ENCODE measurements around the gene RNF214.
"Not testable (repeated sequence)": the region's sequence is repeated elsewhere in the genome, so short reads cannot be mapped to it uniquely, and the experiment has no call there.

RNF214 gene

GRCh38 chr11:117197516-117198456 is 34.7 kb upstream of the RNF214 start:
- no peak for DNase-seq (ENCODE audit: low spot score)

GRCh38 chr11:117198613-117199012 is 33.9 kb upstream of the RNF214 start:
- DNase-seq (ENCODE audit: low spot score) = no peak

GRCh38 chr11:117199053-117199915 is 33.2 kb upstream of the RNF214 start, which contains the start of gene TAGLN:
Gene TAGLN (plus strand): TSS chr11:117199370. CDS start chr11:117203014, 3,644 bp downstream.
- no peak for DNase-seq (ENCODE audit: low spot score)

GRCh38 chr11:117199916-117200812 is 32.3 kb upstream of the RNF214 start:
- no peak for DNase-seq (ENCODE audit: low spot score)

- DNase-seq (ENCODE audit: low spot score) = no peak
These were observed 31.4 kb upstream of the RNF214 start for GRCh38 chr11:117200813-117201657.

- no peak for DNase-seq (ENCODE audit: low spot score)
These were observed 30.7 kb upstream of the RNF214 start for GRCh38 chr11:117201658-117202305.

- no peak for DNase-seq (ENCODE audit: low spot score)
These were observed 29.9 kb upstream of the RNF214 start for GRCh38 chr11:117202386-117203068.

- no peak for DNase-seq (ENCODE audit: low spot score)
These were observed 29.4 kb upstream of the RNF214 start for GRCh38 chr11:117203069-117203407.

GRCh38 chr11:117204283-117205080 is 28.0 kb upstream of the RNF214 start:
- DNase-seq (ENCODE audit: low spot score) = no peak

- DNase-seq (ENCODE audit: low spot score) = no peak
These were observed 27.2 kb upstream of the RNF214 start for GRCh38 chr11:117205211-117205818.

GRCh38 chr11:117206111-117206510 is 26.4 kb upstream of the RNF214 start:
- DNase-seq (ENCODE audit: low spot score) = not testable (repeated sequence)

GRCh38 chr11:117206859-117207258 is 25.6 kb upstream of the RNF214 start:
- DNase-seq (ENCODE audit: low spot score) = not testable (repeated sequence)

- DNase-seq (ENCODE audit: low spot score) = not testable (repeated sequence)
These were observed 25.0 kb upstream of the RNF214 start for GRCh38 chr11:117207481-117207880.

- not testable (repeated sequence) for DNase-seq (ENCODE audit: low spot score)
These were observed 23.8 kb upstream of the RNF214 start for GRCh38 chr11:117208710-117209109.

- not testable (repeated sequence) for DNase-seq (ENCODE audit: low spot score)
These were observed 22.9 kb upstream of the RNF214 start for GRCh38 chr11:117209351-117210125.

GRCh38 chr11:117210620-117211019 is 21.9 kb upstream of the RNF214 start:
- no peak for DNase-seq (ENCODE audit: low spot score)

GRCh38 chr11:117212697-117213355 is 19.6 kb upstream of the RNF214 start:
- DNase-seq (ENCODE audit: low spot score) = no peak
